H1 (cell line): ENCODE data around the gene ETS1. TPM values are rescaled to one million over a fixed set of nuclear protein-coding genes. Genes with fewer than 3 reads are reported as not detected.

Experiments
- GABPA ChIP-seq: IDR thresholded peaks from 2 replicates; pipeline ENCODE4 v1.6.1; 2011; ENCODE audit warnings: mild to moderate bottlenecking, low read length, moderate library complexity, borderline replicate concordance; ENCODE audit not compliant: insufficient read depth
- KDM1A ChIP-seq: fragments of 200-600, 300-600 bp; sonication (generic); IDR thresholded peaks from 2 replicates; pipeline ENCODE4 v1.7.1; 2016; ENCODE audit warnings: mild to moderate bottlenecking, low read length, borderline replicate concordance
- NANOG ChIP-seq: IDR thresholded peaks from 2 replicates; pipeline ENCODE4 v1.6.1; 2011; ENCODE audit warnings: low read length, low read depth, mild to moderate bottlenecking, inconsistent platforms; ENCODE audit not compliant: insufficient read depth, poor library complexity, severe bottlenecking
- NRF1 ChIP-seq: IDR thresholded peaks from 2 replicates; pipeline ENCODE4 v1.6.1; 2011; ENCODE audit warnings: mild to moderate bottlenecking, low read depth, low read length, improper control_type of control experiment
- TBP ChIP-seq: IDR thresholded peaks from 2 replicates; pipeline ENCODE4 v1.6.1; 2011; ENCODE audit warnings: low read depth, low read length, improper control_type of control experiment
- polyA plus RNA-seq, 7 experiments: library from polyadenylated mRNA; depleted of rRNA in 3 of 7; stranded (reverse) in 5 of 7; unstranded in 2 of 7; fragments of >200 nt in 5 of 7; fragments of 200-250 nt in 2 of 7; gene quantifications; 1 replicate in 5 of 7; 2 replicates in 1 of 7; 4 replicates in 1 of 7; pipeline versions ENCODE4 v1.2.1 to v1.2.3, GENCODE V29; 2011 to 2013; ENCODE audit warnings: missing spikeins in 2 of 7, mixed read lengths in 2 of 7
- total RNA-seq: library from RNA; stranded (reverse); fragmentation: NEBNext Ultra II Directional; extraction: Animal tissue kit (Norgen Biotek cat#: 25700); gene quantifications from 2 replicates; pipeline ENCODE4 v1.2.1, GENCODE V29; 2021
- TF ChIP-seq, protein P1 (sequence below): fragments of 300-600 bp; sonication (generic); IDR thresholded peaks from 2 replicates; pipeline ENCODE4 v1.7.1; 2012; ENCODE audit warnings: low read length, moderate library complexity, mild to moderate bottlenecking, inconsistent platforms; ENCODE audit not compliant: insufficient replicate concordance
- TF ChIP-seq, protein P2 (sequence below): IDR thresholded peaks from 2 replicates; pipeline ENCODE4 v1.6.1; 2011; ENCODE audit warnings: low read depth, mild to moderate bottlenecking, low read length; ENCODE audit not compliant: insufficient read depth

ETS1 gene
- total and polyA plus RNA-seq, 2 of the 8 experiments (the other 6 are each of a cell fraction or from before 2014, with no cell fraction given): 10.0 to 35.3 TPM

DNA sequence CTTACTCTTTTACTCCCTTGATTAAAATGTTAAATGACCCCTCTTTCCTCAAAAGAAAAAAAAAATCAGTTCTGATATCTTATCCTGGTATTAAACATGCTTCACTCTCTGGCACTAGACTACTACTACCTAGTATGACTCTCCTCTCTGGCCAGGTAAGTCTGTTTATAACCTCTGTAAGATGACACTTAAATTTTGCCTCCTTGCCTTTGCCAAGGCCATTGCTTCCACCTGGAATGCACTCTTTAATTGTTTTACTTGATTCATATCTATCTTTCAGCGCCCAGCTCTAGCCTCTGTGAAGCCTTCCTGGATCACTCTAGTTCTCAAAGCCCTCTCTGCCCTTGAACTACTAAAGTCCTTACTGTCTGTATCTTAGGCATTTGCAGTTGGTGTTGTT lies 170.4 kb downstream of the ETS1 start (continued):
- TF ChIP-seq, protein P1, sequence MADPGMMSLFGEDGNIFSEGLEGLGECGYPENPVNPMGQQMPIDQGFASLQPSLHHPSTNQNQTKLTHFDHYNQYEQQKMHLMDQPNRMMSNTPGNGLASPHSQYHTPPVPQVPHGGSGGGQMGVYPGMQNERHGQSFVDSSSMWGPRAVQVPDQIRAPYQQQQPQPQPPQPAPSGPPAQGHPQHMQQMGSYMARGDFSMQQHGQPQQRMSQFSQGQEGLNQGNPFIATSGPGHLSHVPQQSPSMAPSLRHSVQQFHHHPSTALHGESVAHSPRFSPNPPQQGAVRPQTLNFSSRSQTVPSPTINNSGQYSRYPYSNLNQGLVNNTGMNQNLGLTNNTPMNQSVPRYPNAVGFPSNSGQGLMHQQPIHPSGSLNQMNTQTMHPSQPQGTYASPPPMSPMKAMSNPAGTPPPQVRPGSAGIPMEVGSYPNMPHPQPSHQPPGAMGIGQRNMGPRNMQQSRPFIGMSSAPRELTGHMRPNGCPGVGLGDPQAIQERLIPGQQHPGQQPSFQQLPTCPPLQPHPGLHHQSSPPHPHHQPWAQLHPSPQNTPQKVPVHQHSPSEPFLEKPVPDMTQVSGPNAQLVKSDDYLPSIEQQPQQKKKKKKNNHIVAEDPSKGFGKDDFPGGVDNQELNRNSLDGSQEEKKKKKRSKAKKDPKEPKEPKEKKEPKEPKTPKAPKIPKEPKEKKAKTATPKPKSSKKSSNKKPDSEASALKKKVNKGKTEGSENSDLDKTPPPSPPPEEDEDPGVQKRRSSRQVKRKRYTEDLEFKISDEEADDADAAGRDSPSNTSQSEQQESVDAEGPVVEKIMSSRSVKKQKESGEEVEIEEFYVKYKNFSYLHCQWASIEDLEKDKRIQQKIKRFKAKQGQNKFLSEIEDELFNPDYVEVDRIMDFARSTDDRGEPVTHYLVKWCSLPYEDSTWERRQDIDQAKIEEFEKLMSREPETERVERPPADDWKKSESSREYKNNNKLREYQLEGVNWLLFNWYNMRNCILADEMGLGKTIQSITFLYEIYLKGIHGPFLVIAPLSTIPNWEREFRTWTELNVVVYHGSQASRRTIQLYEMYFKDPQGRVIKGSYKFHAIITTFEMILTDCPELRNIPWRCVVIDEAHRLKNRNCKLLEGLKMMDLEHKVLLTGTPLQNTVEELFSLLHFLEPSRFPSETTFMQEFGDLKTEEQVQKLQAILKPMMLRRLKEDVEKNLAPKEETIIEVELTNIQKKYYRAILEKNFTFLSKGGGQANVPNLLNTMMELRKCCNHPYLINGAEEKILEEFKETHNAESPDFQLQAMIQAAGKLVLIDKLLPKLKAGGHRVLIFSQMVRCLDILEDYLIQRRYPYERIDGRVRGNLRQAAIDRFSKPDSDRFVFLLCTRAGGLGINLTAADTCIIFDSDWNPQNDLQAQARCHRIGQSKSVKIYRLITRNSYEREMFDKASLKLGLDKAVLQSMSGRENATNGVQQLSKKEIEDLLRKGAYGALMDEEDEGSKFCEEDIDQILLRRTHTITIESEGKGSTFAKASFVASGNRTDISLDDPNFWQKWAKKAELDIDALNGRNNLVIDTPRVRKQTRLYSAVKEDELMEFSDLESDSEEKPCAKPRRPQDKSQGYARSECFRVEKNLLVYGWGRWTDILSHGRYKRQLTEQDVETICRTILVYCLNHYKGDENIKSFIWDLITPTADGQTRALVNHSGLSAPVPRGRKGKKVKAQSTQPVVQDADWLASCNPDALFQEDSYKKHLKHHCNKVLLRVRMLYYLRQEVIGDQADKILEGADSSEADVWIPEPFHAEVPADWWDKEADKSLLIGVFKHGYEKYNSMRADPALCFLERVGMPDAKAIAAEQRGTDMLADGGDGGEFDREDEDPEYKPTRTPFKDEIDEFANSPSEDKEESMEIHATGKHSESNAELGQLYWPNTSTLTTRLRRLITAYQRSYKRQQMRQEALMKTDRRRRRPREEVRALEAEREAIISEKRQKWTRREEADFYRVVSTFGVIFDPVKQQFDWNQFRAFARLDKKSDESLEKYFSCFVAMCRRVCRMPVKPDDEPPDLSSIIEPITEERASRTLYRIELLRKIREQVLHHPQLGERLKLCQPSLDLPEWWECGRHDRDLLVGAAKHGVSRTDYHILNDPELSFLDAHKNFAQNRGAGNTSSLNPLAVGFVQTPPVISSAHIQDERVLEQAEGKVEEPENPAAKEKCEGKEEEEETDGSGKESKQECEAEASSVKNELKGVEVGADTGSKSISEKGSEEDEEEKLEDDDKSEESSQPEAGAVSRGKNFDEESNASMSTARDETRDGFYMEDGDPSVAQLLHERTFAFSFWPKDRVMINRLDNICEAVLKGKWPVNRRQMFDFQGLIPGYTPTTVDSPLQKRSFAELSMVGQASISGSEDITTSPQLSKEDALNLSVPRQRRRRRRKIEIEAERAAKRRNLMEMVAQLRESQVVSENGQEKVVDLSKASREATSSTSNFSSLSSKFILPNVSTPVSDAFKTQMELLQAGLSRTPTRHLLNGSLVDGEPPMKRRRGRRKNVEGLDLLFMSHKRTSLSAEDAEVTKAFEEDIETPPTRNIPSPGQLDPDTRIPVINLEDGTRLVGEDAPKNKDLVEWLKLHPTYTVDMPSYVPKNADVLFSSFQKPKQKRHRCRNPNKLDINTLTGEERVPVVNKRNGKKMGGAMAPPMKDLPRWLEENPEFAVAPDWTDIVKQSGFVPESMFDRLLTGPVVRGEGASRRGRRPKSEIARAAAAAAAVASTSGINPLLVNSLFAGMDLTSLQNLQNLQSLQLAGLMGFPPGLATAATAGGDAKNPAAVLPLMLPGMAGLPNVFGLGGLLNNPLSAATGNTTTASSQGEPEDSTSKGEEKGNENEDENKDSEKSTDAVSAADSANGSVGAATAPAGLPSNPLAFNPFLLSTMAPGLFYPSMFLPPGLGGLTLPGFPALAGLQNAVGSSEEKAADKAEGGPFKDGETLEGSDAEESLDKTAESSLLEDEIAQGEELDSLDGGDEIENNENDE: no peak
- TF ChIP-seq, protein P2, sequence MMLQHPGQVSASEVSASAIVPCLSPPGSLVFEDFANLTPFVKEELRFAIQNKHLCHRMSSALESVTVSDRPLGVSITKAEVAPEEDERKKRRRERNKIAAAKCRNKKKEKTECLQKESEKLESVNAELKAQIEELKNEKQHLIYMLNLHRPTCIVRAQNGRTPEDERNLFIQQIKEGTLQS: no peak
- TF ChIP-seq TBP: no peak
- no peak for TF ChIP-seq GABPA
- TF ChIP-seq NANOG: no peak
- no peak for TF ChIP-seq KDM1A
- TF ChIP-seq NRF1: no peak
